H9 (cell line): ENCODE measurements around the gene SP8. TPM values are rescaled to one million over a fixed set of nuclear protein-coding genes. Genes with fewer than 3 reads are reported as not detected.

ENCODE experiments used
- DNase-seq: peaks from one replicate; pipeline ENCODE4 v3.0.0-alpha.2; 2017
- H2AFZ ChIP-seq: one replicate; pipeline ENCODE4 v1.6.1; 2013; ENCODE audit warnings: mild to moderate bottlenecking, low read length, control low read depth, moderate library complexity
- H2AK5ac ChIP-seq: 2 replicates; pipeline ENCODE4 v1.6.1; 2013; ENCODE audit warnings: low read length, control low read depth, mixed read lengths; ENCODE audit not compliant: insufficient read length
- H2BK120ac ChIP-seq: one replicate; pipeline ENCODE4 v1.6.1; 2013; ENCODE audit warnings: low read depth, mild to moderate bottlenecking, low read length, control low read depth, inconsistent platforms; ENCODE audit not compliant: poor library complexity, severe bottlenecking
- H2BK12ac ChIP-seq: 2 replicates; pipeline ENCODE4 v1.6.1; 2013; ENCODE audit warnings: low read length, control low read depth, mixed read lengths, low read depth; ENCODE audit not compliant: insufficient read length
- H2BK15ac ChIP-seq: 2 replicates; pipeline ENCODE4 v1.6.1; 2013; ENCODE audit warnings: low read depth, low read length, control low read depth
- H2BK20ac ChIP-seq: one replicate; pipeline ENCODE4 v1.6.1; 2013; ENCODE audit warnings: low read depth, mild to moderate bottlenecking, low read length, control low read depth, inconsistent platforms; ENCODE audit not compliant: poor library complexity, severe bottlenecking
- H2BK5ac ChIP-seq: 2 replicates; pipeline ENCODE4 v1.6.1; 2013; ENCODE audit warnings: low read length, control low read depth, mixed read lengths; ENCODE audit not compliant: insufficient read length
- H3K14ac ChIP-seq: 2 replicates; pipeline ENCODE4 v1.6.1; 2013; ENCODE audit warnings: low read length, control low read depth; ENCODE audit not compliant: insufficient read depth
- H3K18ac ChIP-seq: 2 replicates; pipeline ENCODE4 v1.6.1; 2013; ENCODE audit warnings: low read depth, mild to moderate bottlenecking, mixed read lengths, low read length, control low read depth; ENCODE audit not compliant: insufficient read length
- H3K23ac ChIP-seq: 2 replicates; pipeline ENCODE4 v1.6.1; 2013; ENCODE audit warnings: low read length, control low read depth, mixed read lengths, low read depth; ENCODE audit not compliant: insufficient read length
- H3K23me2 ChIP-seq: 2 replicates; pipeline ENCODE4 v1.6.1; 2013; ENCODE audit warnings: low read depth, mild to moderate bottlenecking, mixed read lengths, low read length, control low read depth; ENCODE audit not compliant: insufficient read length, poor library complexity, severe bottlenecking
- H3K27ac ChIP-seq: 2 replicates; pipeline ENCODE4 v1.5.1; 2013; ENCODE audit warnings: low read length, control low read depth, mixed read lengths, low read depth; ENCODE audit not compliant: insufficient read length
- H3K27me3 ChIP-seq: 2 replicates; pipeline ENCODE4 v1.6.1; 2013; ENCODE audit warnings: low read length, control low read depth, inconsistent platforms; ENCODE audit not compliant: insufficient read depth
- H3K4ac ChIP-seq: 2 replicates; pipeline ENCODE4 v1.6.1; 2013; ENCODE audit warnings: low read depth, mild to moderate bottlenecking, control low read depth, inconsistent platforms, low read length, moderate library complexity
- H3K4me1 ChIP-seq: 2 replicates; pipeline ENCODE4 v1.6.1; 2013; ENCODE audit warnings: low read length, control low read depth, inconsistent platforms; ENCODE audit not compliant: insufficient read depth
- H3K4me2 ChIP-seq: 2 replicates; pipeline ENCODE4 v1.6.1; 2013; ENCODE audit warnings: low read length, control low read depth, mixed read lengths; ENCODE audit not compliant: insufficient read length, insufficient read depth
- H3K56ac ChIP-seq: 2 replicates; pipeline ENCODE4 v1.6.1; 2013; ENCODE audit warnings: low read depth, mild to moderate bottlenecking, mixed read lengths, low read length, control low read depth; ENCODE audit not compliant: insufficient read length
- H3K79me1 ChIP-seq: 2 replicates; pipeline ENCODE4 v1.6.1; 2013; ENCODE audit warnings: low read depth, mild to moderate bottlenecking, moderate library complexity, low read length, control low read depth, inconsistent platforms; ENCODE audit not compliant: insufficient read depth, poor library complexity, severe bottlenecking
- H3K79me2 ChIP-seq: 2 replicates; pipeline ENCODE4 v1.6.1; 2013; ENCODE audit warnings: low read length, control low read depth, inconsistent platforms; ENCODE audit not compliant: insufficient read depth
- H3K9ac ChIP-seq: 2 replicates; pipeline ENCODE4 v1.6.1; 2013; ENCODE audit warnings: low read length, control low read depth, mixed read lengths; ENCODE audit not compliant: insufficient read length; ENCODE audit errors: extremely low read depth
- H3K9me3 ChIP-seq: one replicate; pipeline ENCODE4 v1.6.1; 2013; ENCODE audit warnings: low read depth, low read length, inconsistent platforms; ENCODE audit not compliant: control insufficient read depth
- H3T11ph ChIP-seq: one replicate; pipeline ENCODE4 v1.6.1; 2013; ENCODE audit warnings: mild to moderate bottlenecking, low read length, control low read depth, inconsistent platforms
- H4K20me1 ChIP-seq: one replicate; pipeline ENCODE4 v1.6.1; 2013; ENCODE audit not compliant: control insufficient read depth, insufficient read length, insufficient read depth
- H4K5ac ChIP-seq: 2 replicates; pipeline ENCODE4 v1.6.1; 2013; ENCODE audit warnings: low read depth, mild to moderate bottlenecking, mixed read lengths, low read length, control low read depth; ENCODE audit not compliant: insufficient read length
- H4K8ac ChIP-seq: replicated peaks from 2 replicates; pipeline ENCODE4 v1.6.1; 2013; ENCODE audit warnings: low read length, control low read depth, mixed read lengths, low read depth; ENCODE audit not compliant: insufficient read length
- H4K91ac ChIP-seq: 2 replicates; pipeline ENCODE4 v1.6.1; 2013; ENCODE audit warnings: low read depth, mild to moderate bottlenecking, moderate library complexity, mixed read lengths, low read length, control low read depth; ENCODE audit not compliant: insufficient read length
- H3K27ac Mint-ChIP-seq, 3 experiments: 2 replicates in 2 of 3; 3 replicates in 1 of 3; pipeline ENCODE4 v1.8.0; 2020 to 2021; ENCODE audit warnings: mixed read lengths in 3 of 3, mild to moderate bottlenecking in 1 of 3, moderate library complexity in 1 of 3
- H3K27me3 Mint-ChIP-seq: 2 replicates; pipeline ENCODE4 v1.8.0; 2021; ENCODE audit warnings: low read depth, mild to moderate bottlenecking, moderate library complexity, mixed read lengths
- H3K36me3 Mint-ChIP-seq, 3 experiments: 2 replicates in 2 of 3; 3 replicates in 1 of 3; pipeline ENCODE4 v1.8.0; 2020 to 2021; ENCODE audit warnings: low read depth in 3 of 3, mixed read lengths in 3 of 3; ENCODE audit not compliant: insufficient read depth in 1 of 3
- H3K4me1 Mint-ChIP-seq, 2 experiments: 2 replicates each; pipeline ENCODE4 v1.8.0; 2020; ENCODE audit warnings: mixed read lengths in 2 of 2
- H3K4me3 Mint-ChIP-seq, 2 experiments: 2 replicates in 1 of 2; 3 replicates in 1 of 2; pipeline ENCODE4 v1.8.0; 2020 to 2021; ENCODE audit warnings: mild to moderate bottlenecking in 2 of 2, mixed read lengths in 2 of 2, moderate library complexity in 1 of 2
- H3K9me3 Mint-ChIP-seq, 2 experiments: 2 replicates in 1 of 2; 3 replicates in 1 of 2; pipeline ENCODE4 v1.8.0; 2020; ENCODE audit warnings: mild to moderate bottlenecking in 2 of 2, mixed read lengths in 2 of 2, moderate library complexity in 1 of 2
- WGBS: extraction: QIAGEN DNeasy Blood & Tissue Kit; methylation state at CpG from one replicate; pipeline ENCODE4 v1.1.7; 2013; ENCODE audit warnings: missing lambda C conversion rate, low lambda C conversion rate, mixed read lengths; ENCODE audit not compliant: insufficient read length; ENCODE audit errors: extremely low coverage; 5-methylcytosine and 5-hydroxymethylcytosine counted together
- total RNA-seq: library from RNA; stranded (reverse); gene quantifications from 2 replicates; pipeline ENCODE4 v1.2.1, GENCODE V29; 2021
- TF ChIP-seq, protein P1 (sequence below): fragments of 200-600 bp; sonication (generic); conservative IDR thresholded peaks from 3 replicates; pipeline ENCODE4 v1.8.0; 2021; ENCODE audit warnings: antibody characterized with exemption, mild to moderate bottlenecking

Gene SP8
- total RNA-seq, 1 experiment from 2014 or later, result 3.5 TPM

DNA sequence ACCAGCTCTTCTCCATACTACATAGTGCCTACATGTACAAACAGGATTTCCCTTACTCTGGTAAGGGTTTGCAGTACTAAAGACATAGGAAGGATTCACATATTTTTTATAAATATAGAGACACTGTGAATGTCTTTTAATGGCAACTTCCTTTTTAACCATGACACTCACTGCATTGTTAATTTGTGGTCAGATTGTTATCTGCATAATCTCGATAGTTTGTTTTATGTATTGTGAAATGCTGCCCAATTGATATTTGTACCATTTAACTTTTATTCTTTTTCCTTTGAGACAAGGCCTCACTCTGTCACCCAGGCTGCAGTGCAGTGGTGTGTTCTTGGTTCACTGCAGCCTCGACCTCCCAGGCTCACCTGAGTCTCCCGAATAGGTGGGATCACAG is 39.7 kb downstream of the SP8 start:
- H3K18ac ChIP-seq, result no peak overlapping the region
- no peak overlapping the region for H2BK12ac ChIP-seq
- no peak for DNase-seq
- H3K27me3 ChIP-seq, result no peaks in the 10 kb centered on the region
- no peak overlapping the region for H3K4me2 ChIP-seq
- H4K20me1 ChIP-seq, result no peaks in the 10 kb centered on the region
- no peak overlapping the region for H2AFZ ChIP-seq
- no peak overlapping the region for H3K9ac ChIP-seq
- H2BK120ac ChIP-seq, result no peak overlapping the region
- H3K23me2 ChIP-seq, result no peaks in the 10 kb centered on the region
- no peak overlapping the region for H3K27ac ChIP-seq
- TF ChIP-seq, protein P1, sequence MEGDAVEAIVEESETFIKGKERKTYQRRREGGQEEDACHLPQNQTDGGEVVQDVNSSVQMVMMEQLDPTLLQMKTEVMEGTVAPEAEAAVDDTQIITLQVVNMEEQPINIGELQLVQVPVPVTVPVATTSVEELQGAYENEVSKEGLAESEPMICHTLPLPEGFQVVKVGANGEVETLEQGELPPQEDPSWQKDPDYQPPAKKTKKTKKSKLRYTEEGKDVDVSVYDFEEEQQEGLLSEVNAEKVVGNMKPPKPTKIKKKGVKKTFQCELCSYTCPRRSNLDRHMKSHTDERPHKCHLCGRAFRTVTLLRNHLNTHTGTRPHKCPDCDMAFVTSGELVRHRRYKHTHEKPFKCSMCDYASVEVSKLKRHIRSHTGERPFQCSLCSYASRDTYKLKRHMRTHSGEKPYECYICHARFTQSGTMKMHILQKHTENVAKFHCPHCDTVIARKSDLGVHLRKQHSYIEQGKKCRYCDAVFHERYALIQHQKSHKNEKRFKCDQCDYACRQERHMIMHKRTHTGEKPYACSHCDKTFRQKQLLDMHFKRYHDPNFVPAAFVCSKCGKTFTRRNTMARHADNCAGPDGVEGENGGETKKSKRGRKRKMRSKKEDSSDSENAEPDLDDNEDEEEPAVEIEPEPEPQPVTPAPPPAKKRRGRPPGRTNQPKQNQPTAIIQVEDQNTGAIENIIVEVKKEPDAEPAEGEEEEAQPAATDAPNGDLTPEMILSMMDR, result no peak
- H4K5ac ChIP-seq, result no peak overlapping the region
- H4K8ac ChIP-seq, result no peak overlapping the region
- no peak overlapping the region for H4K91ac ChIP-seq
- H3K27me3 Mint-ChIP-seq, result no peaks in the 10 kb centered on the region
- no peak overlapping the region for H3K27ac Mint-ChIP-seq
- no peak overlapping the region for H2BK15ac ChIP-seq
- H2AK5ac ChIP-seq, result no peak overlapping the region
- H3K4me1 Mint-ChIP-seq, result peaks cover 14 to 26% of the 10 kb centered on the region in 2 experiments
- no peak overlapping the region for H3K4ac ChIP-seq
- no peaks in the 10 kb centered on the region for H3K9me3 Mint-ChIP-seq
- WGBS, result no CpG with 5 or more reads among the region's 3 CpGs
- H3K79me1 ChIP-seq, result no peaks in the 10 kb centered on the region
- H2BK20ac ChIP-seq, result no peak overlapping the region
- no peaks in the 10 kb centered on the region; the same call in 1 of the 2 replicates for H3K4me1 ChIP-seq
- no peak overlapping the region for H3T11ph ChIP-seq
- no peak overlapping the region for H3K56ac ChIP-seq
- no peaks in the 10 kb centered on the region for H3K79me2 ChIP-seq
- H2BK5ac ChIP-seq, result no peak overlapping the region
- H3K9me3 ChIP-seq, result no peaks in the 10 kb centered on the region
- no peak overlapping the region for H3K23ac ChIP-seq
- H3K14ac ChIP-seq, result no peak overlapping the region
- no peak overlapping the region for H3K4me3 Mint-ChIP-seq
- H3K36me3 Mint-ChIP-seq, result no peaks in the 10 kb centered on the region
